ENCODE results near the gene ACACB.
A peak's percentile ranks its signal among the peaks of the same experiment; 100 is the strongest.

Gene ACACB

DNA sequence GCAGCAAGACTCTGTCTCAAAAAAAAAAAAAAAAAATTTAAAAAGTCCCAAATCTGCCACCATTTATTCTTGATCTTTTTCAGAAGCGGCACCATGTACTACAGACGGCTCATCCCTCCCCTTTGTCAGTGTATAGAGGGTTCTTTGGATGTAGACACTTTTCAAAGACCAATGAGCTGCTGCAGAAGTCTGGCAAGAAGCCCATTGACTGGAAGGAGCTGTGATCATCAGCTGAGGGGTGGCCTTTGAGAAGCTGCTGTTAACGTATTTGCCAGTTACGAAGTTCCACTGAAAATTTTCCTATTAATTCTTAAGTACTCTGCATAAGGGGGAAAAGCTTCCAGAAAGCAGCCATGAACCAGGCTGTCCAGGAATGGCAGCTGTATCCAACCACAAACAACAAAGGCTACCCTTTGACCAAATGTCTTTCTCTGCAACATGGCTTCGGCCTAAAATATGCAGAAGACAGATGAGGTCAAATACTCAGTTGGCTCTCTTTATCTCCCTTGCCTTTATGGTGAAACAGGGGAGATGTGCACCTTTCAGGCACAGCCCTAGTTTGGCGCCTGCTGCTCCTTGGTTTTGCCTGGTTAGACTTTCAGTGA, 6.5 kb upstream of the ACACB start:
- DNase-seq (ENCODE audit: low read depth, low spot score), result no peak

GRCh38 chr12:109110988-109111495, 5.3 kb upstream of the ACACB start:
- no peak for DNase-seq (ENCODE audit: low read depth, low spot score)
- peak overlapping the region; percentile 64 for H3K27ac ChIP-seq

More for the DNA sequence above, 6.5 kb upstream of the ACACB start:
- no peak overlapping the region for H3K27ac ChIP-seq

DNA sequence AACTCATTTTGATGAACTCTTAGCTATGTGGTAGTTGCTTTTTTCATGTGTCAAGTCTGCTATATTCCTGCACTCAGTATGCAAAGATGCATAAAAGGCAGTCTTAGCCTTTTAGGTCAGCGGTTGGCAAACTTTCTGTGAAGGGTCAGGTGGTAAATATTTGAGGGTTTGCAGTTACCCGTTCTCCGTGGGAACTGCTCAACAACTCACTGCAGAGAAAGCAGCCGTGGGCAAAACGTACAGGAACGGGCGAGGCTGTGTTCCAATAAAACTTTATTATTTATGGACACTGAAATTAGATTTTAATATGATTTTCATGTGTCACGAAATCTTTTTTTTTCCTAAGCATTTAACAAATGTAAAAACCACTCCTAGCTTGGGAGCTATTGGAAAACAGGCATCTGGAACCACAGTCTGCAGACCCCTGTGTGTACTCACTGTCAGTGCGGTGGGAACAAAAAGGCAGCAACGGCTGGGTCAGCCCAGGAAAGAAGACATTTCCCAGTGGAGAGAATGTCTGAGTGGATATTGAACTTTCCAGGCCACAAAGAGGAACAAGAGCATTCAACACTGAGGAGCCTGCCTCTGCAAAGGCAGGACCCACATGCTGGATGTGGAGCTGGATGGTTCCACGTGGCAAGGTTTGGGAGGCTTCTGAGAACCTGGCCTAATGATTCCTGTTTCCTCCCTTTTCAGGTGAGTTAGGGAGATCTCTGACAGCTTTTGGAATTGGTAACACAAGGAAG, 3.5 kb upstream of the ACACB start:
- no peak overlapping the region for H3K27ac ChIP-seq
- DNase-seq (ENCODE audit: low read depth, low spot score), result no peak

- no peak for DNase-seq (ENCODE audit: low read depth, low spot score)
- H3K27ac ChIP-seq, result no peak overlapping the region
These were observed 2.6 kb upstream of the ACACB start for GRCh38 chr12:109113661-109114321.

- no peak for DNase-seq (ENCODE audit: low read depth, low spot score)
- no peak overlapping the region for H3K27ac ChIP-seq
These were observed 1.7 kb upstream of the ACACB start for GRCh38 chr12:109114644-109115043.

- no peak overlapping the region for H3K27ac ChIP-seq
- no peak for DNase-seq (ENCODE audit: low read depth, low spot score)
These were observed 1.0 kb upstream of the ACACB start for GRCh38 chr12:109115404-109115757.

DNA sequence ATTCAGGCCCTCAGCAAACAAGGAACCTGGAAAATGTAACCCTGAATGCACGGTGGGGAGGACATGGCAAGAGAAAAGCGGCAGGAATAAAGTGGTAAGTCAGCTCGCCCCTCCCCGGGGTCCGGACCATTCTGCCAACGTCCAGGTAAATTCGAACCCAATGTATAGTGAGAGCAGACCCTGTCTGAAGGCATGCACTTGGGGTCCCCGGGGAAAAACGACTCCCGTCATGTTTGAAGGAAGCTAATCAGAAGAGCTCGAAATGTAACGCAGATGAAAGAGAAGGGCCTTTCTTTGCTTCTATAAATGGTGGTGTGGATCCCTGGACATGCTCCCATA, 193 bp downstream of the ACACB start:
- DNase-seq (ENCODE audit: low read depth, low spot score), result no peak
- H3K27ac ChIP-seq, result no peak overlapping the region

- no peak overlapping the region for H3K27ac ChIP-seq
- DNase-seq (ENCODE audit: low read depth, low spot score), result no peak
These were observed 3.7 kb downstream of the ACACB start for GRCh38 chr12:109120095-109120494.

DNA sequence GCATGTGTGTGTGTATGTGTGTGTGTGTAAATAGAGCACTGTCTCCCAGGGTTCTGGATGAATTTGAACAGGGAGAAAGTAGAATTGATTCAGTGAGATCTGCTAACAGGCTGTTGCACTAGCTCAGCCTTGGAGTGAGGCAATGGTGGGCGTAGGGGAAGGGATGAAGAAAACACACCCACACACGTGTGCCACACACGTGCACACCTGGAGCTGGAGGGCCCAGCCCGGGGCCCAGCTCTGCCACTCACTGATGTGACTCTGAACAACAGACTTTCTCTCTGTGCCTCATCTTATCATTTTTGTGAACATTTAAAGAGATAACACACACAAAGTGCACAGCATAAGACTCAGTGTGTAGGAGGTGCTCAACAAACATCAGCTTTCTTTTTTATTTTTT, 4.2 kb downstream of the ACACB start:
- no peak for DNase-seq (ENCODE audit: low read depth, low spot score)
- no peak overlapping the region for H3K27ac ChIP-seq

GRCh38 chr12:109121346-109121880, 5.0 kb downstream of the ACACB start:
- H3K27ac ChIP-seq, result no peak overlapping the region
- no peak for DNase-seq (ENCODE audit: low read depth, low spot score)

DNA sequence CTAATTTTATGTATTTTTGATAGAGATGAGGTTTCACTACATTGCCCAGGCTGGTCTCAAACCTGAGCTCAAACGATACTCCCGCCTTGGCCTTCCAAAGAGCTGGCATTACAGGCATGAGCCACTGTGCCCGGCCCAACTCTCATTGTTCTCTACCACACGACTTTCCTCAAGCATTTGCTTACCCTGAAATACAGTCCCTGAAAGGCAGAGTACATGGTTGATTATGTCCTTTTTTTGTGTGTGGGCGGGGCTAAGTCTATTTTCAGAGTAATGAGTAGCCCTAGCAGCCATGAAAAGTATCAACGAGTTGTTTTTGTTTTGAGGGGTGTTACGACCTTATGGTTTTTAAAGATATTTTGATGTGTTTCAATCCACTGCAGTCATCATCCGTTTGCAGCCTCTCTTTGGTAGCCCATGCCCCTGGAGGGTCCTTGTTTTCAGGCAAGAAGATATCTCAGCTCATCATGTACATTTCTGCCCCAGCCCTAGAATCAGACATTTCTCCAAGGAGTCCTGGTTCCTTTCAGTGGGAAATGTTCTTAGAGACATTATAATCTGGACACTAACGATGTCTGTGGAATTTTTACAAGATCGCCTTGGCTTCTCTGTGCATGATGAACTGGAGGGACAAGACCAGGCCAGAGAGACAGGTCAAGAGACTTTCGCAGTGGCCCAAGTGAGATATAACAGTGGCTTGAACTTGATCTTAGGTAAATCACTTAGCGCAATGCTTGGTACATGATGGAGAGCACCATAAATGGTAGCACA, 8.7 kb downstream of the ACACB start:
- DNase-seq (ENCODE audit: low read depth, low spot score), result no peak
- H3K27ac ChIP-seq, result no peak overlapping the region

DNA sequence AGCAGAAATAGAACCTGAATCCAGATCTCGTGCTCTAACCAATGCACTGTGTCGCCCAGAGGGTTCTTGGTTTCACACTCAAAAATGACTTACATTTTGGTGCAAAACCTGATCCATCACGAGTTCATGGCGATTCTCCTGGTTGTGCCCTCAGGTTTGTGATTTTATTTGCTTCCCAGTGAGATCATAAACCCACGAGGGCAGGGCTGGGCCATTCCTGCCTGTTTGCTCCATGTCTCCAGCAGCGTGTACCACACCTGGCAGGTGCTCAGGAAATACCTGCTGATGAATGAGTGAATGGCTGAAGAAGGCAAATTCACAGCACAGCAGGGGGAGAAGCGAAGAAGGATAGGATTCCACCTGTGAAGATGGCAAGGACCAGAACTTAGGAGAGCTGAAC, 9.4 kb downstream of the ACACB start:
- no peak overlapping the region for H3K27ac ChIP-seq
- DNase-seq (ENCODE audit: low read depth, low spot score), result no peak

- no peak overlapping the region for H3K27ac ChIP-seq
- no peak for DNase-seq (ENCODE audit: low read depth, low spot score)
These were observed 10.4 kb downstream of the ACACB start for GRCh38 chr12:109126784-109127183.

DNA sequence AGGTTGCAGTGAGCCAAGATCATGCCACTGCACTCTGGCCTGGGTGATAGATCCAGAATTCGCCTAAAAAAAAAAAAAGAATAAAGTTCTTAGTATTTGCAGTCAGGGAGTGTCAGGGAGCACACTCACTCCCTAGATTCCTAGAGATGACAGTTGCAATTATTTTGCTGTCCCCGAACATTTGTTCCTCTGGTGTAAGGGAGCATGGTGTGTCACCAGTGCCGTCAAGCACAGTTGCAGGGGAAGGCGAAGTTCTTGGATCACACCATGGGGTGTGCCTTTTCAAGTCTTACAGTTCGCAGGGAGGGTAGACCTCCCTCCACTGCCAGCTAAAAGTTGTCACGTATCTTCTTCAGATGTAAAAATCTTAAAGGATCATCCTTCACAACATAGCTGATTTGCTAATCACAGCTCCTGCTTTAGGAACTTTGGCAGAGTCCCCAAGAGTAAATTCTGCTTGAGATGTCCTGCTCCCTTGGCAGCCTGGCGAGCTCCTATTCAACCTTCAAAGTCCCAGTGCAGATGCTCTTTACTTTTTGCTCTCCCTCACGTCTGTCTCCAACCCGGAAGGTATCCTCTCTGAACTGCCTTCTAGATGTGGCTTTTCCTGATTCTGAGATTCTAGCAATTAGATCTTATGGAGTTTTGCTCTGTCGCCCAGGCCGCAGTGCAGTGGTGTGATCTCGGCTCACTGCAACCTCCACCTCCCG, 11.3 kb downstream of the ACACB start:
- no peak for DNase-seq (ENCODE audit: low read depth, low spot score)
- no peak overlapping the region for H3K27ac ChIP-seq

GRCh38 chr12:109130297-109131153, 14.1 kb downstream of the ACACB start:
- H3K27ac ChIP-seq, result no peak overlapping the region

GRCh38 chr12:109131154-109132050, 15.0 kb downstream of the ACACB start:
- H3K27ac ChIP-seq, result no peak overlapping the region
- DNase-seq (ENCODE audit: low read depth, low spot score), result no peak

More at GRCh38 chr12:109130297-109131153, 14.1 kb downstream of the ACACB start:
- DNase-seq (ENCODE audit: low read depth, low spot score), result no peak

DNA sequence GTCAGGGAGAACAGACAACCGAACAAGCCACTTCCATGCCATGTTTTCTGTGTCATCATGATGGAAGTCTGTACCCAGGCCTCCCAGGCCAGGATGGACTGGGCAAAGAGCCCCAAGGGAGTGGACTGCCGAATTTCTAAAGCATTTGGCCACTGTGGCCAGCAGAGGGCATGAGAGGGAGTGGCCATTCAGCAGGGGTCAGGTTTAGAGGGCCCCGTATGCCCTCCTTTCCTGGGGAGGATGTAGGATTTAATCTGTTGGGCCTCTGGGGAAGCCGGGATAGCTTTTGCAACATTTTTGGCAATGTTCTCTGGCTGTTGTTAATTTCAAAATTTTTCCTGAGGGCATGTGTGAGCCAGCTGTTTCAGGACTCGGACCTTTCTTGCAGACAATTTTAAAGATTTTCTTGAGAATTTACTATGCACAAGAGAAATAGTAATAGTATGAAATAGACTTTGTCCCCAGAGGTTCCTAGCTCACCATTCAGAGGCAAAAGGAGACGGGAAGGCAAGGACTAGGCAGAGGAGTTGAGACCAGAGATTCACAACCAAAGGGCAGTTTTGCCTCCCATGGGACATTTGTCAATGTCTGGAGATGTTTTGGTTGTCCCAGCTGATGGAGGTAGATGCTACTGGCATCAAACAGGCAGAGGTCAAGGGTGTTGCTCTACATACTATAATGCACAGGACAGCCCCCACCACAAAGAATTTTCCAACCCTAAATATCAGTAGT, 18.0 kb downstream of the ACACB start:
- no peak for DNase-seq (ENCODE audit: low read depth, low spot score)
- H3K27ac ChIP-seq, result no peak overlapping the region

Measured in epithelial cell of prostate (primary cell).